Activated naive CD8-positive, alpha-beta T cell treated with anti-CD3 and anti-CD28 coated beads, Interleukin-2, amount 50 U/mL, for 16 hours (primary cell): Measurements from ENCODE around the gene DGKA.
A peak's percentile ranks its signal among the peaks of the same experiment; 100 is the strongest.
"Not testable (repeated sequence)": the region's sequence is repeated elsewhere in the genome, so short reads cannot be mapped to it uniquely, and the experiment has no call there.

Experiments used
- DNase-seq: peaks from one replicate; pipeline ENCODE4 v3.0.0-alpha.2; 2020; ENCODE audit warnings: low read depth, low spot score

The DGKA gene

DNA sequence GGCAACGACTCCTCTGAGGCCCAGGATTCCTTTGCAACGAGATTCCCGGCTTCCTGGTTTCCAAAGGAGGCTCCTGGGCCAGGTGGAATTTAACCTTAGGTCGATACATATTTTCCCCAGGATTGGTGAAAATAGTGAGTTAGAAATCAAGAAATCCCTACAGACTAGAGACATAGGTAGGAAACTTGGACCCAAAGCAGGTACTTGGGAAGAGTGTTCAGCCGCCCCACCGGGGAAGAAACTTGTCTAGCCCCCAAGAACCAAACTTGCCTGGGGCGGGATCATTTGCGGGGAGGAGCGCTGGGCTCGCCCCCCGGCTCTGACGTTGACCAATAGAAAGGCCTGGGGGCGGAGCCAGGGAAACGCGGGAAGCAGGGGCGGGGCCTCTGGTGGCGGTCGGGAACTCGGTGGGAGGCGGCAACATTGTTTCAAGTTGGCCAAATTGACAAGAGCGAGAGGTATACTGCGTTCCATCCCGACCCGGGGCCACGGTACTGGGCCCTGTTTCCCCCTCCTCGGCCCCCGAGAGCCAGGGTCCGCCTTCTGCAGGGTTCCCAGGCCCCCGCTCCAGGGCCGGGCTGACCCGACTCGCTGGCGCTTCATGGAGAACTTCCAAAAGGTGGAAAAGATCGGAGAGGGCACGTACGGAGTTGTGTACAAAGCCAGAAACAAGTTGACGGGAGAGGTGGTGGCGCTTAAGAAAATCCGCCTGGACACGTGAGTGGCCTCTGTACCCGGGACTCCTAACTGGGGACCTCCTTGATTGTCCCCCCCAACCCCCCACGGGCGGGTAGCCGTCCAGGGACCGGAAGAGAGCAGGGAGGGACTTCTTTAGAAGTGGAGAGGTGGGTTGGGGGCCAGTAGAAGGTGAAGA, 35.7 kb downstream of the DGKA start, which contains the start of gene CDK2:
Gene CDK2, plus strand, starts transcription at position 423 of the 874 bp plus-strand sequence. Its CDS starts 179 bp downstream, at position 602.
- DNase-seq, result peak; percentile 76

DNA sequence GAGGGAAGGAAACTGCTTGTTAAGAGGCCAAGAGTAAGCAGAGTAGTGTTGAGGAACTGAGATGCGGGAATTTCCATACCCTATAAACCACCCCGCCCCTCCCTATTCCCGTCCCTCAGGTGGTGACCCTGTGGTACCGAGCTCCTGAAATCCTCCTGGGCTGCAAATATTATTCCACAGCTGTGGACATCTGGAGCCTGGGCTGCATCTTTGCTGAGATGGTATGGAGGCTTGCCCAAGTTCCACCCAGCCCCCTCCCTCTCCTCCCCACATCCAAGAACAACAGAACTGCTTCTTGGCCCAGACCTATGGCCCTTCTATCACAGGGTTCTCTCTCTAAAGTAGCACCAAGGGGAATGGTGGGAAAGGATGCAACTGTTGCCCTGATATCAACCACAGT, 38.4 kb downstream of the DGKA start:
- DNase-seq, result no peak

DNA sequence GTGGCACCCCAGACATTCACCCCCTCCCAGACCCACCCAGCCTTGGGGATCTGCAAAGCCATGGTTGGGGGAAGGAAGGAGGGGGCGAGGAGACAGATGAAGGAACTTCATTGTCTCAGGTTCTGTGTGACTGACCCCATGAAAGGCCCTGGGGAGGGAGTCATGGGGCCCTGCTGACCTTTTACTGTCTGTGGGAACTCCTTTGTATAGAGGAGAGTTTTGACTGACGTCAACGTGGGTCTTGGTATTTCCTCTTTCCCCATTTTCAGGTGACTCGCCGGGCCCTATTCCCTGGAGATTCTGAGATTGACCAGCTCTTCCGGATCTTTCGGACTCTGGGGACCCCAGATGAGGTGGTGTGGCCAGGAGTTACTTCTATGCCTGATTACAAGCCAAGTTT, 39.8 kb downstream of the DGKA start:
- no peak for DNase-seq

DNA sequence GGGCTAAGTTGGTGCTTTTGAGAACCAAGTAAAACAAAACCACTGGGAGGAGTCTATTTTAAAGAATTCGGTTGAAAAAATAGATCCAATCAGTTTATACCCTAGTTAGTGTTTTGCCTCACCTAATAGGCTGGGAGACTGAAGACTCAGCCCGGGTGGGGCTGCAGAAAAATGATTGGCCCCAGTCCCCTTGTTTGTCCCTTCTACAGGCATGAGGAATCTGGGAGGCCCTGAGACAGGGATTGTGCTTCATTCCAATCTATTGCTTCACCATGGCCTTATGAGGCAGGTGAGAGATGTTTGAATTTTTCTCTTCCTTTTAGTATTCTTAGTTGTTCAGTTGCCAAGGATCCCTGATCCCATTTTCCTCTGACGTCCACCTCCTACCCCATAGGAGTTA, 41.1 kb downstream of the DGKA start:
- DNase-seq, result no peak

DNA sequence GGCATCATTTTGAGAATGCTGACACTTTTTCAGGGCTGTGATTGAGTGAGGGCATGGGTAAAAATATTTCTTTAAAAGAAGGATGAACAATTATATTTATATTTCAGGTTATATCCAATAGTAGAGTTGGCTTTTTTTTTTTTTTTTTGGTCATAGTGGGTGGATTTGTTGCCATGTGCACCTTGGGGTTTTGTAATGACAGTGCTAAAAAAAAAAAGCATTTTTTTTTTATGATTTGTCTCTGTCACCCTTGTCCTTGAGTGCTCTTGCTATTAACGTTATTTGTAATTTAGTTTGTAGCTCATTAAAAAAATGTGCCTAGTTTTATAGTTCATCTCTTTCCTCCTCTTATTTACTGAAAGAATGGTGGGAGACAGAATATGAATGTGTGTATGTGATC, 41.5 kb downstream of the DGKA start:
- DNase-seq, result no peak

DNA sequence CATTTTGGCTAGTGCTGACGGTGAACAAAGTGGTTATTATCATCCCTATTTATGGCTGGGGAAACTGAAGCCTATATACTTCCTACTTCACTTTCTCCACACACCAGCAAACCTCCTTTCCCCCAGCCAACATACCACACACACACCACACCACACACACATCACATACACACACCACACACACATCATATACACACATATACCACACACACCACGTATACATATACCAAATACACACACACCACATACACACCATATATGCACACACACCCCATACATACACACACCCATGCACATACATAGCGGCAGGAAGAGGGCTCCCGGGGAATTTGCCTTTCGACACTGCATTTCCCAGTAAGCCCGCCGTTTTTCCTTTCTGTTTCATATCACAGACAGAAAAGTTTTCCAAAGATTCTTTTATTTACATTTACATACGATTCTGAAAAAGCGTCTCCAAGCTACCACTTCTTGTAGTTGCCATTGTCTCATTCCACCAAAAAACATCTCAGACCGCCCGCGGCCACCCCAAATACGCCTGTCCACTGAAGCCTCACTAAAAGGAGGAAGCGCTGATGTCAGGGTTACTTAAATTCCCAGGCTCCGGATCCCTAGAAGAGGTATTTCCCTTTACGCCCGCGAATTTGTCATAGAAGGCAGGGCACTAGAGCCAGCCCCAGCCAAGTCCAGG, 42.1 kb downstream of the DGKA start:
- no peak for DNase-seq

DNA sequence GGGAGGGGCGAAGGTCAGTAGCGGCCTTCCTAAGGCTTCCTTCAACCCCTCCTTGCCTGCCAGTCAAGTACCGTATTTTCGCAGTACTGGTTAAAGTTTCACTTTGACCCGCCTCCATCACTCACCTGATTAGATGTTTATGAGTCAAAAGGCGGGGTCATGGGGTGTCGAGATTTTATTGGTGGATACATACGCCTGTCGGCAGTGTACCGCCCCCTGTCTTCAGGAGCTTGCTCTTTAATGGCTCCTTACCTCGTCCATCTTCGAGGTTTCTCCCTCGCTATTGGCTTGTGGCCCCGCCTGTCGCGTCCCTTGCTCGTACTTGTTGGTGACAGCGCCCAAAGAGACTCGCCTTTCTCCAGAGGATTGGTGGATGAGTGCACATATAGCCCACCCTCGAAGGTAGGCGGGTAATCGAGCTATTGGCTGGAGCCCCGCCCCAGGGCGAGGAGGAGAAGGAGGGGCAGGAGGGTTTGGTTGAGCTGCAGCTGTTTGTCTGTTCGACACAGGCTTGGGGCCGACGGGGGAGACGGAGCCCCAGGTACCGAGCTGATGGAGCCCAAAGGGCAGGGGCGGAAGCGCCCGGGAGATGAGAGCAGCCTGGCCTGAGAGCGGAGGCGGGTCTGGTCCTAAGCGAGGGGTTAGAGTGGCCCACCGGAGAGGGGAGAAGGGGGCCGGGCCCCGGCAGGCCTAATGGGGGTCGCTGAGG, 42.8 kb downstream of the DGKA start, which contains the start of gene RAB5B:
Gene RAB5B, plus strand, starts transcription at position 480 of the 709 bp plus-strand sequence. CDS start 12,883 bp downstream, outside the sequence.
- DNase-seq, result peak; percentile 95

DNA sequence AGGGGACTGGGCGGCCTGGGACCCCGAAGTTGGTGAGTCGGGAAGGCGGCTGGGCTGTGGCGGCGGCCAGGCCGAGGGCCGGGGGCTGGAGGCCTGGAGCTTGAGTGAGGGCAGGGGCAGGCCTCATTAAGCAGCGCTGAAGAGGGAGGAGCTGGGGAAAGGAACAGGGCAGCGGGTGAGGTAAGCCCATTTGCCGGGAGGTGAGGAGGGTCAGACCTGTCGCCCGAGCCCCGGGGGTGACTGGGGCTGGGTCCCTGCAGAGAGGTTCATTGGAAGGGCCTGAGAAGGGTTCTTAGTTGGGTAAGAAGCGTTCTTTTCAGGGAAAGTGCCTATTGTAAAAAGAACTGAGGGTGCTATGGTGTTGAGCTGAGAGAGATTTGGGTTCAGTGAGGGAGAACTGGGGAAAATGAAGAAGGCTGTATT, 43.4 kb downstream of the DGKA start:
- no peak for DNase-seq

DNA sequence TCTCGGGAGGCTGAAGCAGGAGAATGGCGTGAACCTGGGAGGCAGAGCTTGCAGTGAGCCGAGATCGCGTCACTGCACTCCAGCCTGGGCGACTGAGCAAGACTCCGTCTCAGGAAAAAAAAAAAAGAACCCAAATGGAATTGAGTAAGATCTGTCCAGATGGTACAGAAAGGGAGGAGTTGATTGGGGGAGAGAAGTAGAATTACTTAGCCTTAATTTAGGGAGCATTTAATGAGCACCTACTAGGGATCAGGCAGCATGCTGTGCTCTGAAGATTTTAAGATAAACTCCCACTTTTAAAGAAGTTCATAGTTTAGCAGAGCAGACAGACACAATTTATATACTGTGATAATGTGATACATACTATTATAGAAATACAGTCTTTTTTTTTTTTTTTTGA, 47.4 kb downstream of the DGKA start:
- DNase-seq, result no peak

DNA sequence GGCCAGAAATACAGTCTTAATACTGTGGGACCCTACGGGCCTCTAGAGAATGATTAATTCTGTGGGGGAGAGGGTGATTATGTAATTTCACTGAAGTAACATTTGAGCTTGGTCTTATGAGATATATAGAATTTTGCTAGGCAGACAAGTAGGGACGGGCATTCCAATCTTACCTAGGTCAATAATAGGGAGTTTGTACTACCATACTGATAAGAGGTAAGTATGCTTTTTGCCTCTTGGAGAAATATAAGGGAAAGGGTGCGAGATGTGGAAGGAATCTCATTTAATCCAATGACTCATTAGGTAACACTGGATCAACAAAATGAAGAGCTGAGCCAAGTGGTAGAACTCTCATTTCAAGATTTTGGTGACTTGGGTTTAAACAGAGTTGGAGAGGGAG, 48.1 kb downstream of the DGKA start:
- no peak for DNase-seq

DNA sequence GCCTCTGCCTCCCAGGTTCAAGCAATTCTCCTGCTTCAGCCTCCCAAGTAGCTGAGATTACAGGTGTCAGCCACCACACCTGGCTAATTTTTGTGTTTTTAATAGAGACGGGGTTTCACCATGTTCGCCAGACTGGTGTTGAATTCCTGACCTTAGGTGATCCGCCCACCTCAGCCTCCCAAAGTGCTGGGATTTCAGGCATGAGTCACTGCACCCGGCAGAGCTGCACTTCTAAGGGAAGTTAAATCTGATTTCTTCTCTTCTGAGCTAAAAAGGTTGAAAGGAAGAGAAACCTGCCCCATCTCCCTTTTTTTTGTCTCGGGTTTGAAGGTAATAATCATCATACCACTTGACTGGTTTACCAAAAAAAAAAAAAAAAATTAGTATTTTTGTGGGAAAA, 50.9 kb downstream of the DGKA start:
- not testable (repeated sequence) for DNase-seq

DNA sequence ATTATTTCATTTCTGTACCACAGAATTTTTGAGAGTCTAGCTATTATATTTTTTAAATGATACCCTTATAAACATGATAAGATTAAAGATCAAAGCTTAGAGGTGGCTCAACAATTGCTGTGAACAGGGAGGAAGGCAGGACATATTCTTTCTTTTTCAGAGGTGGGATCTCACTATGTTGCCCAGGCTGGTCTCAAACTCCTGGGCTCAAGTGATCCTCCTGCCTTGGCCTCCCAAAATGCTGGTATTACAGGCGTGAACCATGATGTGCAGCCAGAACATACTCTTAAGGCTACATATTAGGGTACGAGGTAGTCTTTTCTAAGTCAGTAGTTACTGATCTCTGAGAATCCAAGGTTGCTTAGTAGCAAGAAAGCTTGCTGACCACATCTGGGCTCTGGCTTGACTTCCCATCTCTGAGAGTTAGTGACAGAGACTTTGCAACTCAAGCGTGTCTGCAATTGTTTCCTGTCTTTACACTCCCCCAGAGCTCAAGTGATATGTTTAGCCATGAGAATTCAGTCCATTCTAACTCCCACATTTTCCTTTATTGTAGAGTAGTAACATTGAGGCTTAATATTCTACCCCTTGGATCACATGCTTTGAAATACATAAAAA, 51.5 kb downstream of the DGKA start:
- no peak for DNase-seq

DNA sequence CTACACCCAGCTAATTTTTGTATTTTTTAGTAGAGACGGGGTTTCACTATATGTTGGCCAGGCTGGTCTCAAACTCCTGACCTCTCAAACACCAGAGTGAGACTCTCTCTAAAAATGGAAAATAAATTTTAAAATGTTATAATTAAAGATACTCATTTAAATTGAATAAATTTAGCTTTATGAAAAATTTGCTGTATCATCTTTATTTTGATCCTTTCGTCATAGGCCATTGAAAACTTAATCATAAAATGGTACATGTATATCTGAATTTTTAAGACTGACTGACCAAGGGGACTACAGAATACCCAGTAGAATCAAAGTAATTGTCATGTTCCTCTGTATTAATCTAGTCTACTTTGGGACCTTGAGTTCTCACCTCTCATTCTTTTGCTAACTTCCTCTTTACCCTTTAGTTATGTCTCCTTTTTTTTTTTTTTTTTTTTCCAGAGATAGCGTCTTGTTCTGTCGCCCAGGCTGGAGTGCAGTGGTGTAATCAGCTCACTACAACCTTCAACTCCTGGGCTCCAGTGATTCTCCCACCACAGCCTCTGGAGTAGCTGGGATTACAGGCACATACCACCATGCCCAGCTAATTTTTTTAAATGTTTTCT, 52.4 kb downstream of the DGKA start:
- DNase-seq, result no peak

DNA sequence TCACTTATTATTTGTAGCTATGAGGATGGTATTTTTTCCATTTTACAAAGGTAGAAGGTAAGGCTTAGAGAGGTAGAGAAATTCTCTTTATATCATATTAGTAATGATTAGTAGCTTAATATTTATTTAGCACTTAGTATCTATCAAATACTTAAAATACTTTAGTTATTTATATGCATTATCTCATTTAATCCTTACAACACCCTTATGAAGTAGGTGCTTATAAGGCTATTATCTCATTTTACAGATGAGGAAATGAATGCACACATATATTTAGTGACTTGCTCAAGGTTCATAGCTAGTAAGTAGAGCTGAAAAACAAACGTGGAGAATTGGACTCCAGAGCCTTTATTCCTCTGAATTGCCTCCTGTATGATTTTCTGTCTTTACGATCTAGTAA, 53.9 kb downstream of the DGKA start:
- no peak for DNase-seq

DNA sequence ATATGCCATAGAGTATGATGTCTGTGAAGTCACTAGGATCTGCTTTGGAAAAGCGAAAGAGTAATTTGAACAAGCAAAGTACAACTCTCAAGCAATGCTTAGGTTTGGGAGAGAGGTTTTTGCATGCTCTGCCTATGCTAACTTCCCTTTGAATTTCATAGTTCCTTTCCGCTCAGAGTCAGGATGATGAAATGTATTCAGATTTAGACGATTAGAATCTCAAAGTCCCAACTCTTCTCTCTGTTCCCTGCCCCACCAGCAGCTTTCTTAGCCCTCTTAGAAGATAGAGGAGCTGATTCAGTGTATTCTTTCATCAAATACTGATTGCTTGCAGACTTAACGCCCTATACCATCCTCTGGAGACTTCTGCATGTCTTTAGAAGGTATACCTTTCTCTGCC, 54.4 kb downstream of the DGKA start:
- no peak for DNase-seq

DNA sequence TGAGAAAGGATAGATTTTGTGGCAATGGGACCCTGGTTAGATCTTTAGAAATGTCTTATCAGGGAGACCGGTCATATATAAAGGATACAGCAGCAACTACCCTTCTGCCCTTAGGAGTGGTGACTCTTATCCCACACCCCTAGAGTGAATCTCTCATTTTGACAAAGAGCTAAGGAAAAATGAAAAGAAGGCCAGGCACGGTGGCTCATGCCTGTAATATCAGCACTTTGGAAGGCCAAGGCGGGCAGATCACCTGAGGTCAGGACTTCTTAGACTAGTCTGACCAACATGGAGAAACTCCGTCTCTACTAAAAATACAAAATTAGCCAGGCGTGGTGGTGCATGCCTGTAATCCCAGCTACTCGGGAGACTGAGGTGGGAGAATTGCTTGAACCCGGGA, 55.0 kb downstream of the DGKA start:
- DNase-seq, result not testable (repeated sequence)

DNA sequence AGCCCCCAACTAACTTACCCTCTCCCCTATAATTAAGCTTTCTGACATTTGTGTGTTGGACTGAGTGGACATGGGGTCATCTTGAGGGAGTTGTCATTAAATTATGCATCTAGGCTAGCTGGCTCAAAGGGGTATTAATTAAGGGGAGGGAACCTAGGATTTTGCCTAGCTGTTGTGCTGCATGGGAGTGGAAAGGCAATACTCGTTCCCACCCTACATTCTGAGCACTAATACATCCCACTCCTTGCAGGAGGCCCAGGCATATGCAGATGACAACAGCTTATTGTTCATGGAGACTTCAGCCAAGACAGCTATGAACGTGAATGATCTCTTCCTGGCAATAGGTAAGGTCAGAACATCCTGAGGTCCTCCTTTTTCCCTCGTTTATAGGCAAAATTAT, 60.1 kb downstream of the DGKA start:
- no peak for DNase-seq

DNA sequence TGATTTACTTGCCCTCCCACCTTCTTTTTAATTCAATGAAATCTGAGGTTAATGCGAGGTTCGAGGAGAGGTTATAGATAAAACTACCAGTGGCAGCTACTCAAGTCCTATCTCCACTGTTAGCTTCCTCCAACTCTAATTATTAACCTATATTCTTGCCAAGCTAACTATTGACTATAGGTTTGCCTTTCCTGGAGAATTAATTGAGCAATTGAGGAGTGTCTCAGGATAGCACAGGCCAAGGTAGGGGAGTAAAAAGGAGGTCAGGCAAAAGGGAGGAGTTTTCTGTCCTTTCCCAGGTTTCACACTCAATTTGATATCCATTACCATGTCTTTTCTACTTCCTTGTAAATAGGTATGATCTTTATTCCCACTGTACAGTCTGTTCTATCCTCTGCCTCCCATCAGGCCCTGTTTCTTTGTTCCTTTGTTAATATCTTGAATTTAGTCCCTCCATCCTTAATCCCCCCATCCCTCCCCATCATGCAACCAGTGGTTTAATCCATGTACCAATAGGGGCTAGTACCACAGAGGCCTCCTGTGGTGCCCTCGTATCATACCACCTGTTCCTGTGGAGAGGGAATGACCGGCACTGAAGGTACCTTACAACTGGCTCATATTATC, 62.4 kb downstream of the DGKA start:
- DNase-seq, result no peak

DNA sequence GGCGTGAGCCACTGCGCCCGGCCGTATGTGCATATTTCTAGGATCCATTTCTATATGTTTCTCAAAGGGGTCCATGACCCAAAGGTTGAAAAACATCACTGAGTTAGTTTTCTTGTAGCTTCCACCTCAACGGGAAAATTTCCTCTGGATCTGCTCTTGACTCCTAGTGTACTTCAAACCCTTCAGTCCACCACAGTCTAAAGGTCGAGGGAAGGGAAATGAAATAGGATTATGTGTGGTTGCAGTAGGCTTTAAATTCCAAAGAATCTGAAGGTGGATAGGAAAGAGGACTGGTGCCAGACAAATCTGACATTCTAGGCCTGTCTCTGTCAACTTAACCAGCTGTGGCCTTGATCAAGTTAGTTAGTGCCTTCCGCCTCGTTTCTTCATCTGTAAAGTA, 64.4 kb downstream of the DGKA start:
- no peak for DNase-seq

DNA sequence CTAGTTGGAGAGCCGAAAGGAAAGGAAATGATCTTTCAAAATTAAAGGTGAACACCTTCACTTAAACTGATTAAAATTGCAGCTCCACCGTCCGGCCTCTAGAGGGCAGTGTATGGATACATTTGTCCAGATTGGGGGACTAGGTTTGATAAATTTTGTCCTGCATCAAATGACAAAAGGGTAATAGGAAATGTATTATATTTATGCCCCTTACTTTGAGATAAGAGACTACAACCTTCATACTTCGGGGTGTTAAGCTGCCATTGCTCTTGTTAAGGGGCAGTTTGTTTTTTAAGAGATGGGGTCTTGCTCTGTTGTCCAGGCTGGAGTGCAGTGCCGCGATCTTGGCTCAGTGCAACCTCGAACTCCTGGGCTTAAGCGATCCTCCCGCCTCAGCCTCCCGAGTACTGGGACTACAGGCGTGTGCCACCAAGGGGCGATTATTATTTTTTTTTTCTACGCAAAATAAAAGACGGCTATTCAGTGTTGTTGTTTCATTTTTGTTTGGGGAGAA, 65.3 kb downstream of the DGKA start:
- peak; percentile 51 for DNase-seq
